GM12878 (cell line): ENCODE measurements around the gene TAF3. TPM values are rescaled to one million over a fixed set of nuclear protein-coding genes. Genes with fewer than 3 reads are reported as not detected.

Source experiments
- ATAC-seq: fragments of 200-7000 bp; cut with Tn5 transposase; 3 replicates; pipeline ENCODE4 v1.9.1; 2020; ENCODE audit warnings: mild to moderate bottlenecking, moderate library complexity
- BruUV-seq: library from RNA; stranded (reverse); fragments of 400-500 nt; replicated peaks from 2 replicates; lab custom pipeline; 2021; lab: Mats Ljungman, UMichigan
- CTCF ChIA-PET: fragments of 300-600 bp; sonication (Branson Sonifier 250); formaldehyde crosslinking; extraction: SDS; loops from one replicate; lab custom pipeline; 2021; ENCODE audit warnings: inconsistent platforms; lab: Yijun Ruan, JAX
- POLR2A ChIA-PET: fragments of 350-600 bp; formaldehyde crosslinking; extraction: SDS; loops from one replicate; lab custom pipeline; 2021; ENCODE audit warnings: inconsistent platforms; lab: Charles Lee
- RAD21 ChIA-PET: fragments of 300-600 bp; sonication (Branson Sonifier 250); formaldehyde crosslinking; loops from one replicate; lab custom pipeline; 2023; ENCODE audit warnings: antibody characterized with exemption; ENCODE audit not compliant: unreplicated experiment; lab: Charles Lee
- SMC1A ChIA-PET: fragments of 300-600 bp; sonication (Branson Sonifier 250); formaldehyde crosslinking; loops from one replicate; lab custom pipeline; 2023; ENCODE audit not compliant: unreplicated experiment, uncharacterized antibody; lab: Charles Lee
- DNase-seq: peaks from one replicate; pipeline ENCODE4 v3.0.0-alpha.2; 2011; ENCODE audit warnings: low read depth, low spot score
- FAIRE-seq: peaks from 3 replicates; lab custom pipeline; 2011; peaks lifted over from hg19 to GRCh38; lab: Jason Lieb, UNC
- H2AFZ ChIP-seq: 2 replicates; pipeline ENCODE4 v1.6.0; 2011; ENCODE audit warnings: low read depth, low read length, control low read depth; ENCODE audit not compliant: control insufficient read depth
- H3K27ac ChIP-seq: 2 replicates; pipeline ENCODE4 v1.5.1; 2011; ENCODE audit warnings: control low read depth; ENCODE audit not compliant: control insufficient read depth, insufficient read depth
- H3K27me3 ChIP-seq, 2 experiments: replicated peaks in 1 of 2; 2 replicates each; pipeline versions ENCODE4 v1.6.0 to v1.6.1; 2011; ENCODE audit warnings: low read length in 1 of 2; ENCODE audit not compliant: control insufficient read depth in 2 of 2, insufficient read depth in 2 of 2
- H3K36me3 ChIP-seq, 2 experiments: 2 replicates each; pipeline ENCODE4 v1.5.1; 2011; ENCODE audit warnings: low read length in 1 of 2; ENCODE audit not compliant: control insufficient read depth in 2 of 2, insufficient read depth in 2 of 2
- H3K4me1 ChIP-seq: 2 replicates; pipeline ENCODE4 v1.6.1; 2011; ENCODE audit warnings: mild to moderate bottlenecking, low read length, moderate library complexity, mixed read lengths; ENCODE audit not compliant: control insufficient read depth, insufficient read depth
- H3K4me2 ChIP-seq: 2 replicates; pipeline ENCODE4 v1.6.0; 2011; ENCODE audit warnings: control low read depth; ENCODE audit not compliant: control insufficient read depth, insufficient read depth
- H3K4me3 ChIP-seq: fragments of 200-600 bp; sonication (generic); 2 replicates; pipeline ENCODE4 v1.5.1; 2016
- H3K79me2 ChIP-seq: 2 replicates; pipeline ENCODE4 v1.6.0; 2011; ENCODE audit warnings: low read length; ENCODE audit not compliant: control insufficient read depth, insufficient read depth
- H3K9ac ChIP-seq: 2 replicates; pipeline ENCODE4 v1.8.0; 2011; ENCODE audit warnings: low read length, control low read depth, mixed read lengths; ENCODE audit not compliant: control insufficient read depth, insufficient read depth
- H3K9me3 ChIP-seq: replicated peaks from 3 replicates; pipeline ENCODE4 v1.5.1; 2011; ENCODE audit warnings: mild to moderate bottlenecking, low read length; ENCODE audit not compliant: control insufficient read depth, insufficient read depth
- H4K20me1 ChIP-seq: 2 replicates; pipeline ENCODE4 v1.6.0; 2011; ENCODE audit not compliant: control insufficient read depth, insufficient read depth
- CHD2 ChIP-seq: IDR thresholded peaks from 2 replicates; pipeline ENCODE4 v1.6.1; 2011; ENCODE audit warnings: low read depth, low read length, improper control_type of control experiment, borderline replicate concordance
- CREB1 ChIP-seq: IDR thresholded peaks from 2 replicates; pipeline ENCODE4 v1.6.1; 2012; ENCODE audit warnings: low read depth, mild to moderate bottlenecking, inconsistent platforms
- E2F8 ChIP-seq: fragments of 450-650 bp; IDR thresholded peaks from 2 replicates; pipeline ENCODE4 v1.6.1; 2018; ENCODE audit warnings: mild to moderate bottlenecking, low read depth, moderate library complexity; ENCODE audit not compliant: partially characterized antibody
- FOXK2 ChIP-seq: fragments of 450-650 bp; IDR thresholded peaks from 2 replicates; pipeline ENCODE4 v1.6.1; 2017; ENCODE audit warnings: mild to moderate bottlenecking, moderate library complexity
- HCFC1 ChIP-seq: fragments of 150-350 bp; IDR thresholded peaks from 2 replicates; pipeline ENCODE4 v1.6.1; 2014; ENCODE audit warnings: low read length
- HDAC6 ChIP-seq: fragments of 200-600 bp; sonication (generic); IDR thresholded peaks from one replicate; pipeline ENCODE4 v1.8.0; 2017; ENCODE audit warnings: antibody characterized with exemption; ENCODE audit not compliant: unreplicated experiment
- KDM1A ChIP-seq: fragments of 200-600 bp; sonication (generic); IDR thresholded peaks from 2 replicates; pipeline ENCODE4 v1.6.1; 2016; ENCODE audit warnings: borderline replicate concordance
- MTA3 ChIP-seq: IDR thresholded peaks from 2 replicates; pipeline ENCODE4 v1.6.1; 2012; ENCODE audit warnings: low read length, inconsistent platforms, borderline replicate concordance
- NR2C2 ChIP-seq: IDR thresholded peaks from 2 replicates; pipeline ENCODE4 v1.6.1; 2011; ENCODE audit warnings: borderline replicate concordance, low read depth; ENCODE audit not compliant: control insufficient read depth, insufficient read length
- POLR2AphosphoS5 ChIP-seq: IDR thresholded peaks from 2 replicates; pipeline ENCODE4 v1.6.1; 2011; ENCODE audit warnings: mild to moderate bottlenecking, low read length, inconsistent platforms
- PRDM15 ChIP-seq: fragments of 450-650 bp; formaldehyde crosslinking; IDR thresholded peaks from 2 replicates; pipeline ENCODE4 v1.4.0; 2020; ENCODE audit warnings: mild to moderate bottlenecking, moderate library complexity
- RCOR1 ChIP-seq: conservative IDR thresholded peaks from 2 replicates; pipeline ENCODE4 v1.6.1; 2012; ENCODE audit warnings: low read depth, low read length, improper control_type of control experiment
- RUNX3 ChIP-seq: IDR thresholded peaks from 2 replicates; pipeline ENCODE4 v1.6.1; 2012; ENCODE audit warnings: low read length, inconsistent platforms
- TAF1 ChIP-seq: IDR thresholded peaks from 2 replicates; pipeline ENCODE4 v1.6.1; 2011; ENCODE audit warnings: mild to moderate bottlenecking, low read depth, low read length, borderline replicate concordance
- ZBTB4 ChIP-seq: fragments of 450-650 bp; formaldehyde crosslinking; IDR thresholded peaks from 2 replicates; pipeline ENCODE4 v1.4.0; 2022; ENCODE audit warnings: mild to moderate bottlenecking, moderate library complexity
- ZNF207 ChIP-seq: fragments of 450-650 bp; IDR thresholded peaks from 2 replicates; pipeline ENCODE4 v1.6.1; 2014; ENCODE audit warnings: antibody characterized with exemption, mild to moderate bottlenecking, borderline replicate concordance
- in situ Hi-C: fragments of 300-500 bp; cut with MboI; formaldehyde crosslinking; loops from 9 replicates; pipeline ENCODE4 v1.14.3; 2018; ENCODE audit warnings: mixed read lengths
- intact Hi-C: fragments of 100-400 bp; cut with micrococcal nuclease; formaldehyde crosslinking; loops from one replicate; pipeline ENCODE4 v1.14.2; 2022; ENCODE audit not compliant: unreplicated experiment
- polyA plus RNA-seq, 11 experiments: library from polyadenylated mRNA; depleted of rRNA in 4 of 11; unstranded in 6 of 11; stranded (reverse) in 5 of 11; fragments of >200 nt; fragmentation: Nextera tagmentation in 4 of 11; fragmentation: Illumina TruSeq in 1 of 11; extraction: Ambion mirVana in 4 of 11; extraction: Trizol in 1 of 11; gene quantifications; 1 replicate in 1 of 11; 2 replicates in 10 of 11; pipeline versions ENCODE4 v1.2.1 to v1.2.3, GENCODE V29; 2011 to 2016; ENCODE audit warnings: inconsistent platforms in 2 of 11, missing spikeins in 2 of 11, low read depth in 1 of 11
- total RNA-seq, 4 experiments: library from RNA; depleted of rRNA in 3 of 4; stranded (reverse); fragments of >200 nt in 3 of 4; fragmentation: Illumina TruSeq in 1 of 4; extraction: Trizol in 1 of 4; gene quantifications; 2 replicates each; pipeline versions ENCODE4 v1.2.1 to v1.2.3, GENCODE V29; 2013 to 2021

Gene TAF3
- total and polyA plus RNA-seq, 10 of the 15 experiments (the other 5 are each of a cell fraction or from before 2014, with no cell fraction given), result 2.0 to 10.1 (median 3.7) TPM

GRCh38 chr10:7892146-7892545 lies 73.8 kb downstream of the TAF3 start:
- Histone ChIP-seq H3K27ac (no peak overlapping the region), H3K79me2 (no peaks in the 10 kb centered on the region), H3K4me3 (no peak overlapping the region), H3K4me1 (no peaks in the 10 kb centered on the region), H3K9ac (no peak overlapping the region), H3K9me3 (no peaks in the 10 kb centered on the region), H2AFZ (no peak overlapping the region), H3K4me2 (no peak overlapping the region), H4K20me1 (peaks cover 2% of the 10 kb centered on the region; the same call in 1 of the 2 replicates), H3K27me3 (no peaks in the 10 kb centered on the region), H3K36me3 (no peaks in the 10 kb centered on the region; a peak in 1 of 4 replicates)
- DNase-seq (no peak), FAIRE-seq (no peak), ATAC-seq (no peak)
- ChIA-PET RAD21 (no interaction called here), SMC1A (interaction anchor here (1.2 to 1.4 kb wide), 3 partner anchors 11 to 44 kb away, joined by 3 read pairs; no protein-coding TSS in a partner anchor), POLR2A (interaction anchor here (1.2 kb wide), 1 partner anchor 9 kb away, joined by 3 read pairs; no protein-coding TSS in a partner anchor), CTCF (no interaction called here)
- no TSS peak for BruUV-seq
- intact Hi-C loops (no loop called here), in situ Hi-C loops (no loop called here)
- TF ChIP-seq CREB1 (no peak), E2F8 (no peak), CHD2 (no peak), NR2C2 (no peak), POLR2AphosphoS5 (no peak), ZNF207 (no peak), RCOR1 (no peak), MTA3 (no peak), PRDM15 (CRISPR knock-in tag) (no peak), HCFC1 (no peak), KDM1A (no peak), RUNX3 (no peak), ZBTB4 (CRISPR knock-in tag) (no peak), HDAC6 (no peak), TAF1 (no peak), FOXK2 (no peak)
